ENCODE results near the gene CDK4. TPM values are rescaled to one million over a fixed set of nuclear protein-coding genes. Genes with fewer than 3 reads are reported as not detected.
"Not testable (repeated sequence)": the region's sequence is repeated elsewhere in the genome, so short reads cannot be mapped to it uniquely, and the experiment has no call there.

The CDK4 gene
- total RNA-seq, 1 donor from 2014 or later: 257 TPM

DNA sequence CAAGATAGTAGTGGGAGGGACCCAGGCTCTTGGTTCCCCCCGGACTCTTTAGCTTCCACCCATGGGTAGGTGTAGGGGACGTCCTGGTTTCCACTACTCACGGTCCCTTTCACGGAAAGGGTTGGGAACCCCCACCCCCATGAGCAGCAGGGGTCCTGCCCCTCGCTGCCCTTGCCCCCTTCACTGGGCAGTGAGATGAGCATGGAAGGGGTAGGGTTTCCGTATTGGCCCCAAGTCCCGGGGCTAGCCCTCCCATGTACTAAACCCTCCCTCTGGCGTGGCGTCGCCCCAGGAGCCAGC lies 26.3 kb downstream of the CDK4 start:
- TF ChIP-seq, protein P1, sequence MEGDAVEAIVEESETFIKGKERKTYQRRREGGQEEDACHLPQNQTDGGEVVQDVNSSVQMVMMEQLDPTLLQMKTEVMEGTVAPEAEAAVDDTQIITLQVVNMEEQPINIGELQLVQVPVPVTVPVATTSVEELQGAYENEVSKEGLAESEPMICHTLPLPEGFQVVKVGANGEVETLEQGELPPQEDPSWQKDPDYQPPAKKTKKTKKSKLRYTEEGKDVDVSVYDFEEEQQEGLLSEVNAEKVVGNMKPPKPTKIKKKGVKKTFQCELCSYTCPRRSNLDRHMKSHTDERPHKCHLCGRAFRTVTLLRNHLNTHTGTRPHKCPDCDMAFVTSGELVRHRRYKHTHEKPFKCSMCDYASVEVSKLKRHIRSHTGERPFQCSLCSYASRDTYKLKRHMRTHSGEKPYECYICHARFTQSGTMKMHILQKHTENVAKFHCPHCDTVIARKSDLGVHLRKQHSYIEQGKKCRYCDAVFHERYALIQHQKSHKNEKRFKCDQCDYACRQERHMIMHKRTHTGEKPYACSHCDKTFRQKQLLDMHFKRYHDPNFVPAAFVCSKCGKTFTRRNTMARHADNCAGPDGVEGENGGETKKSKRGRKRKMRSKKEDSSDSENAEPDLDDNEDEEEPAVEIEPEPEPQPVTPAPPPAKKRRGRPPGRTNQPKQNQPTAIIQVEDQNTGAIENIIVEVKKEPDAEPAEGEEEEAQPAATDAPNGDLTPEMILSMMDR (IDR thresholded peaks at IDR 0.05; ENCODE audit: insufficient read depth, low read length, poor library complexity, severe bottlenecking): no peak
- no peak for DNase-seq (ENCODE audit: low read depth)
- Histone ChIP-seq H3K27me3 (ENCODE audit: control insufficient read depth, insufficient read depth, low read length) (peaks cover 48% of the 10 kb centered on the region), H3K4me3 (ENCODE audit: low read depth, low read length) (no peak overlapping the region), H3K36me3 (ENCODE audit: control insufficient read depth, insufficient read depth, low read length) (no peaks in the 10 kb centered on the region)

DNA sequence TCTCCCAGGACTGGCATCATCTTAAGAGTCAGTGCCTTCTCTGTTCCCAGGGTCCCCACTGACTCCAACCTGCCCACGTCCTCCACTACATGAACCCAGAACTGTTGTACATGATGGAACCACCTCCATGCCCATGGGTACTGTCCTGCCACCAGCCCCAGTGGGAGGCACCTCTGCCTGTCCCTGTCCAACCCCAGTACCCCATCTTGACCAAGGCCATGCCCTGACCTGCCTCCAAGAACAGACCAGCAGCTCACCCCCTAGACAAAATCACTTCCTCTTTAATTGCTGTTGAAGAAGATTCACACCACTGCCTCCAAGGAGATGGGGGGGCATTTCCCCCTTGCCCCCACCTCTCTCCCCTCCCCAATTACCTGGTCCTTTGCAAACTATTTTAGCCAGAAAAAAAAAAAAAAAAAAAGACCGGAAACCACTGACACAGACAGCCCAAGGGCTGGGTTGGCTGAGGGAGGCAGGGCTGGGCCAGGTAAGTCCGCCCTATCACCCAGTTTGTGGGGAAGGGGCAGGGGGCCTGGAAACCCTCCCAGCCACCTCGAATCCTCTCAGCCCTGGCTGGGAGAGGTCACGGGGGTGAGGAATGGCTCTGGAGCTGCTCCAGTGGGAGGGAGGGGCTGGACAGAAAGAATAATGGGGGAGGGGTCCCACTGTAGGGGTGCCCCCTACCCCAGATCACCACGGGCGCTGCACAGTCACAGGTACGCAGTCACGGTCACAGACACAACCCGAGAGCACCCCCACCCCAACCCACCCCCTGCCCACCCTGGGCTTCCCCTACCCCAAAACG lies 27.0 kb downstream of the CDK4 start:
- Histone ChIP-seq H3K27me3 (ENCODE audit: control insufficient read depth, insufficient read depth, low read length) (peaks cover 42% of the 10 kb centered on the region), H3K4me3 (ENCODE audit: low read depth, low read length) (no peak overlapping the region), H3K36me3 (ENCODE audit: control insufficient read depth, insufficient read depth, low read length) (no peaks in the 10 kb centered on the region)
- DNase-seq (ENCODE audit: low read depth): no peak
- TF ChIP-seq, protein P1 (IDR thresholded peaks at IDR 0.05; ENCODE audit: insufficient read depth, low read length, poor library complexity, severe bottlenecking): no peak

DNA sequence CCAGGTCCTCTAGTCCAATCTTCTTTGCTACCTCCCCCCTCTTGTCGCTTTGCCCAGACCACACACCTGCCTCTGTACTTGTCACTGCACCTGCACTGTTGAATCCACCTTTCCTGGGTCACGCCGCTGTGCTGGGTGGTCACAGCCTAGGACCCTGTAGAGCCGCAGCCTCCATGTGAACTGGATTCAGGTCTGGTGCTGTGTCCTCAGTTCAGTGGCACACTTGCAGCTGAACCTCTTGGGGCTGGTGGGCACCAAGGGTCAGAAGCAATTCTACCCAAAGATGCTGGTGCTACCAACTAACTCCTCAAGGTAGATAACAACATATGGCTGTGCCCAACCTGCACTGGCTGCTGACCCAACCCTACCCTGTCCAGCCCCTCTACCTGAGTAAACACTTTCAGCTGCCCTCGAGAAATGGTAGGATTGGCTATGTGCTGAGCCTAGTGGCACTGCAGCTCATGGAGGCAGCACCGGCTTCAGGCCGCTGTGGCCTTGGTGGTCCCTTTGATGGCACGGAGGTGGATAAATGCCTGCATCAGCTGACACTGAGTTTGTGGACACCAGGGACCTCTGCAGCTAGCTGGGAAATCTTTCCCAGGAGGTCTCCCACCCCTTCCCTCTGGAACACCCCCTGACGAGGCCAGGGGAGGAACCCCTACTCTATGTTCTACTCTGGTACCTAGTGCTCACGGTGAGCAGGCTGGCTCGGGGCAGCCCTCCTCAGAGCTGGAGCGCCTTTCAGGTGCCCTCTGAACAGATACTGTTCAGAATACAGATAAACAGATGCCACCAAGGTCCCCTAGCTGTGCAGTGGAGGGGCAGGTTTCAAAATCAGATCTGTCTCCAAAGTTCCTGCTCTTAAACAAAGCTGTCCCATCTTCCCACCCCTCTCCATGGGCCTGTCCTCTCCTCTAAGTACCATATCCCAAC lies 27.8 kb downstream of the CDK4 start:
- TF ChIP-seq, protein P1 (IDR thresholded peaks at IDR 0.05; ENCODE audit: insufficient read depth, low read length, poor library complexity, severe bottlenecking): no peak
- H3K27me3 ChIP-seq (ENCODE audit: control insufficient read depth, insufficient read depth, low read length): peaks cover 40% of the 10 kb centered on the region

DNA sequence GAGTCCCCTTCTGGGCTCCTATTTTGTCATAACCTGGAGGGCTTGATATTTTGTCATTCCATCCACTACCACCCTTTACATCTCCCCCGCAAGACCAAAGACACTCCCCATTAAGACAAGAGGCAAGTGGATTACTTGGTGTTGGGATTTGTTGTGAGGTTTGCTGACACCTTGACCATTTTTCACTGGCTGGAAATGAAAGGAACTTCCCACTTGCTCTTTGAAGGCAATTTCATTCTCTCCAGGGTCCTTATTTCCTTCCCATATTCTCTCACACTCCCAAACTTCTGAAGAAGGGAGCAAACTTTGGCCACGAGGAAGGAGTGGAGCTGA lies 28.5 kb downstream of the CDK4 start:
- H3K4me3 ChIP-seq (ENCODE audit: low read depth, low read length): no peak overlapping the region
- H3K27me3 ChIP-seq (ENCODE audit: control insufficient read depth, insufficient read depth, low read length): peaks cover 38% of the 10 kb centered on the region
- no peak for DNase-seq (ENCODE audit: low read depth)
- peaks cover 2% of the 10 kb centered on the region for H3K36me3 ChIP-seq (ENCODE audit: control insufficient read depth, insufficient read depth, low read length)
- TF ChIP-seq, protein P1 (IDR thresholded peaks at IDR 0.05; ENCODE audit: insufficient read depth, low read length, poor library complexity, severe bottlenecking): no peak

More for the DNA sequence above, 27.8 kb downstream of the CDK4 start:
- H3K4me3 ChIP-seq (ENCODE audit: low read depth, low read length): no peak overlapping the region
- no peaks in the 10 kb centered on the region for H3K36me3 ChIP-seq (ENCODE audit: control insufficient read depth, insufficient read depth, low read length)
- DNase-seq (ENCODE audit: low read depth): no peak

DNA sequence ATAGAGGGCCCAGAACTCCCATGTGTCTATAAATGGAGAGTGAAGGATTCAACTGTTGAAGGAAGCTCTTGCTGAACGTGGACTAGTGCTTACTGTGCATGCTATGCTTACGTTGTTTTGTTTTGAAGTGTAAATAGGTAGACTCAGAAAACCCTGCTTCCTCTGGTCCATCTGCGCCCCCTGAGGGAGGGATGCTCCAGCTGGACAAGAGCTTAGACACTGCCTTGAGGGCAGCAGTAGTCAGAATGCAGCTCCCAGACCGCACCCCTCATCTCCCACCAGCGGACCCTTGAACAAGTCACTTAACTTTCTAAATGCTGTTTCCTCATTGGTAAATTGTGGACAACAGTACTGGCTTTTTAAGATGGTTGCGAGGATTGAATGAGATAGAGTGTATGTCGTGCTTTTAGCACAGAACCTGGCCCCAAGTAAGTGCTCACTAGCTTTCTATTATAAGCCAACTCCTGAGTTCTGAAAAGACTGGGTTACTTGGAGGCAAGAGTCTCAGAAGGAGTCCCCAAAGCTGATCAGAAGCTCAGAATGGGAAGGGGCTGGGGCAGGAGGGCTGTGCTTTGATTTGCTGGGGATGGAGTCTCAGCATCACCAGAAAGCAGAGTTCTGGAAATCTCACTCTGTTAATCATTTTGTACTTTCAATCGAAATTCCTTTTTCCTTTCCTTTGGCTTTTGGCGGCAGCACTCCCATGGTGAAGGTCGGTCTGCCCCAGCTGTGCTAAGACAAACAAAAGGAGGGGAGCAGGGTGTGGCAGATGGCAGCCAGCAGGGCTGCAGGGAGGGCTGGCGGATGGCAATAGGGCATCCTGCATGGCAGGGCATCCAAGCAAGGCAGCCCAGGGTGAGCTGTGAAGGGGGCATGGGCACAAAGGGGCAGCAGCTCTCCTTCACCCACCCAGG lies 29.1 kb downstream of the CDK4 start:
- TF ChIP-seq, protein P1 (IDR thresholded peaks at IDR 0.05; ENCODE audit: insufficient read depth, low read length, poor library complexity, severe bottlenecking): no peak
- DNase-seq (ENCODE audit: low read depth): no peak
- H3K27me3 ChIP-seq (ENCODE audit: control insufficient read depth, insufficient read depth, low read length): peaks cover 32% of the 10 kb centered on the region
- no peak overlapping the region for H3K4me3 ChIP-seq (ENCODE audit: low read depth, low read length)
- peaks cover 2% of the 10 kb centered on the region for H3K36me3 ChIP-seq (ENCODE audit: control insufficient read depth, insufficient read depth, low read length)

DNA sequence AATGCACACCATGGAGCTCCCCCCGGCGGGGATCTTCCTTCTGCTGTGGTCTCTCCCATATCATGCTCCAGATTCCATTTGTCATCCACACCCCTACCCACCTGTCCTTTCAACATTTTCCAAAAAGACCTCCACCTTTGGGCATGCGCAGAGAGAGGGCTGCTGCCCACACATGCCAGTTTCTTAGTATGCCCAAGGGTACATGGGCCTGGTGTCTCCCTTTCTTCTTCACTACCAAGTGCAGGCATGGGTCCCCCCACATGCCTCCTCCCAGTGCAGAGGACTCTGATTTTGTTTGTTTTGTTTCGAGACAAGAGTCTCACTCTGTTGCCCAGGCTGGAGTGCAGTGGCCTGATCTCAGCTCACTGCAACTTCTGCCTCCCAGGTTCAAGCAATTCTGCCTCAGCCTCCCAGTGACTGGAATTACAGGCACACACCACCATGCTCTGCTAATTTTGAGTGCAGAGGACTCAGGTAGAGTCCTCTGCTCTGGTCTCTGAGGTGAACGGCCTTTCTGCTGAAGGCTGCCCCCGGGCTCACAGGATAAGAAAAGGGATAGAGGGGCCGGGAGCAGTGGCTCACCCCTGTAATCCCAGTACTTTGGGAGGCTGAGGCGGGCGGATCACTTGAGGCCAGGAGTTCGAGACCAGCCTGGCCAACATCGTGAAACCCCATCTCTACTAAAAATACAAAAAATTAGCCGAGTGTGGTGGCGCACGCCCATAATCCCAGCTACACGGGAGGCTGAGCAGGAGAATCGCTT lies 30.1 kb downstream of the CDK4 start:
- not testable (repeated sequence) for H3K4me3 ChIP-seq (ENCODE audit: low read depth, low read length); DNase-seq (ENCODE audit: low read depth); H3K36me3 ChIP-seq (ENCODE audit: control insufficient read depth, insufficient read depth, low read length)
- peaks cover 23% of the 10 kb centered on the region for H3K27me3 ChIP-seq (ENCODE audit: control insufficient read depth, insufficient read depth, low read length)

Measured in kidney epithelial cell (primary cell).